ENCODE results near the gene SMPDL3B.

DNA sequence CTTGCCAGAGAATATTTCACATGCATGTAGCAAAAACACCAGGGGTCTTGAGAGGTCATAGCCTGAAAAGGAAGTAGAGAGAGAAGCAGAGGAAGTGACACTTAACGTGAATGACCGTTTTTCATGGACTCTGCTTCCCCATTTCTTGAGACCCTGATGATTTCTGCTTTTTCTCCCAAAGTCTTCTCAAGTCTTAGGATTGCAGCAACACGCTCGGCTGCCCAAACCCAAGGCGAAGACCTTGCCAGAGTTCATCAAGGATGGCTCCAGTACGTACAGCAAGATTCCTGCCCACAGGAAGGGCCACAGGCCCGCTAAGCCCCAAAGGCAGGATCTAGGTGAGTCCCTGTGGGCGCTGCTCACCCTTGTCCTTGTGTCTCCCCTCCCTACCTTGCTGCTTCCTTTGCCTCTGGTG lies 49.7 kb upstream of the SMPDL3B start:
- TF ChIP-seq SPI1 (IDR thresholded peaks at IDR 0.05; ENCODE audit: low read depth, low read length) (peak; percentile 69), POLR2A (IDR thresholded peaks at IDR 0.05; ENCODE audit: low read depth, low read length) (no peak), POLR2AphosphoS5 (IDR thresholded peaks at IDR 0.05; ENCODE audit: low read depth, low read length) (no peak), TAF1 (IDR thresholded peaks at IDR 0.05; ENCODE audit: low read depth, low read length) (no peak), PAX5 (IDR thresholded peaks at IDR 0.05; ENCODE audit: insufficient read depth, low read length, severe bottlenecking) (no peak)

Data from GM12891 (cell line).